HEK293 (cell line): Measurements from ENCODE around the gene RUVBL1.
A peak's percentile ranks its signal among the peaks of the same experiment; 100 is the strongest.

Source experiments
- CTCF ChIA-PET: fragments of 350-600 bp; formaldehyde crosslinking; extraction: SDS; loops from one replicate; lab custom pipeline; 2021; ENCODE audit warnings: antibody characterized with exemption; lab: Yijun Ruan, JAX
- POLR2A ChIA-PET: fragments of 300-600 bp; formaldehyde crosslinking; extraction: SDS; loops from one replicate; lab custom pipeline; 2020; ENCODE audit warnings: antibody characterized with exemption, inconsistent platforms; lab: Yijun Ruan, JAX
- H3K27ac ChIP-seq: fragments of 200-500 bp; sonication (Bioruptor generic); 2 replicates; pipeline ENCODE4 v1.5.1; 2014; ENCODE audit warnings: low read depth, low read length, control low read depth, inconsistent platforms; ENCODE audit errors: extremely low read depth
- H3K36me3 ChIP-seq, 2 experiments: fragments of 200-500 bp in 1 of 2; sonication (Bioruptor generic) in 1 of 2; 1 replicate in 1 of 2; 2 replicates in 1 of 2; pipeline ENCODE4 v1.5.1; 2014 to 2017; ENCODE audit warnings: inconsistent platforms in 2 of 2, low read length in 2 of 2; ENCODE audit not compliant: control insufficient read depth in 2 of 2, insufficient read depth in 1 of 2
- H3K4me1 ChIP-seq: fragments of 200-500 bp; sonication (Bioruptor generic); 2 replicates; pipeline ENCODE4 v1.5.1; 2014; ENCODE audit warnings: mild to moderate bottlenecking, low read length, inconsistent platforms; ENCODE audit not compliant: control insufficient read depth, insufficient read depth
- H3K4me3 ChIP-seq: 2 replicates; pipeline ENCODE4 v1.5.1; 2011; ENCODE audit warnings: low read depth, mild to moderate bottlenecking, control low read depth, low read length, moderate library complexity
- H3K9me3 ChIP-seq: fragments of 200-500 bp; sonication (Bioruptor generic); 2 replicates; pipeline ENCODE4 v1.5.1; 2014; ENCODE audit warnings: low read depth, low read length, inconsistent platforms; ENCODE audit not compliant: control insufficient read depth, insufficient read depth
- MZF1 ChIP-seq: fragments of 450-650 bp; formaldehyde crosslinking; IDR thresholded peaks from 2 replicates; pipeline ENCODE4 v1.5.1; 2017; ENCODE audit warnings: missing biosample characterization, missing genetic modification characterization, borderline replicate concordance
- ZFP69B ChIP-seq: fragments of 450-650 bp; formaldehyde crosslinking; IDR thresholded peaks from 2 replicates; pipeline ENCODE4 v1.5.1; 2016; ENCODE audit warnings: missing biosample characterization, missing genetic modification characterization
- ZNF112 ChIP-seq: fragments of 450-650 bp; formaldehyde crosslinking; IDR thresholded peaks from 2 replicates; pipeline ENCODE4 v1.5.0; 2017; ENCODE audit warnings: missing biosample characterization, missing genetic modification characterization
- ZNF121 ChIP-seq: fragments of 450-650 bp; formaldehyde crosslinking; IDR thresholded peaks from 2 replicates; pipeline ENCODE4 v1.5.1; 2016; ENCODE audit warnings: missing biosample characterization, missing genetic modification characterization
- ZNF132 ChIP-seq: fragments of 450-650 bp; formaldehyde crosslinking; IDR thresholded peaks from 2 replicates; pipeline ENCODE4 v1.5.1; 2017; ENCODE audit warnings: missing biosample characterization, missing genetic modification characterization, borderline replicate concordance
- ZNF155 ChIP-seq: fragments of 450-650 bp; formaldehyde crosslinking; IDR thresholded peaks from 2 replicates; pipeline ENCODE4 v1.5.1; 2016; ENCODE audit warnings: missing biosample characterization, missing genetic modification characterization
- ZNF174 ChIP-seq: fragments of 450-650 bp; formaldehyde crosslinking; IDR thresholded peaks from 2 replicates; pipeline ENCODE4 v1.5.0; 2017; ENCODE audit warnings: missing biosample characterization, mild to moderate bottlenecking, missing genetic modification characterization
- ZNF211 ChIP-seq: fragments of 450-650 bp; formaldehyde crosslinking; IDR thresholded peaks from 2 replicates; pipeline ENCODE4 v1.5.1; 2016; ENCODE audit warnings: low read depth, missing biosample characterization, missing genetic modification characterization
- ZNF311 ChIP-seq: fragments of 450-650 bp; formaldehyde crosslinking; IDR thresholded peaks from 2 replicates; pipeline ENCODE4 v1.5.1; 2017; ENCODE audit warnings: missing biosample characterization, missing genetic modification characterization, borderline replicate concordance
- ZNF404 ChIP-seq: fragments of 450-650 bp; formaldehyde crosslinking; IDR thresholded peaks from 2 replicates; pipeline ENCODE4 v1.5.1; 2017; ENCODE audit warnings: missing biosample characterization, missing genetic modification characterization
- ZNF529 ChIP-seq: fragments of 450-650 bp; formaldehyde crosslinking; IDR thresholded peaks from 2 replicates; pipeline ENCODE4 v1.5.1; 2017; ENCODE audit warnings: missing genetic modification characterization, missing biosample characterization; ENCODE audit not compliant: insufficient replicate concordance
- ZNF624 ChIP-seq: fragments of 450-650 bp; formaldehyde crosslinking; IDR thresholded peaks from 2 replicates; pipeline ENCODE4 v1.5.1; 2017; ENCODE audit warnings: missing biosample characterization, missing genetic modification characterization
- ZNF654 ChIP-seq: fragments of 450-650 bp; formaldehyde crosslinking; IDR thresholded peaks from 2 replicates; pipeline ENCODE4 v1.5.1; 2016; ENCODE audit warnings: low read depth, missing biosample characterization, missing genetic modification characterization
- ZNF660 ChIP-seq: fragments of 450-650 bp; IDR thresholded peaks from 2 replicates; pipeline ENCODE4 v1.5.1; 2018; ENCODE audit warnings: missing biosample characterization, mild to moderate bottlenecking, missing genetic modification characterization
- ZNF776 ChIP-seq: fragments of 450-650 bp; formaldehyde crosslinking; IDR thresholded peaks from 2 replicates; pipeline ENCODE4 v1.5.0; 2017; ENCODE audit warnings: missing biosample characterization, missing genetic modification characterization, borderline replicate concordance
- TF ChIP-seq, protein P1 (sequence below): fragments of 450-650 bp; formaldehyde crosslinking; IDR thresholded peaks from 2 replicates; pipeline ENCODE4 v1.5.1; 2016; ENCODE audit warnings: missing biosample characterization, missing genetic modification characterization
- TF ChIP-seq, protein P2 (sequence below): fragments of 450-650 bp; formaldehyde crosslinking; IDR thresholded peaks from 2 replicates; pipeline ENCODE4 v1.5.1; 2016; ENCODE audit warnings: missing biosample characterization, missing genetic modification characterization
- TF ChIP-seq, protein P3 (sequence below): fragments of 450-650 bp; formaldehyde crosslinking; IDR thresholded peaks from 2 replicates; pipeline ENCODE4 v1.5.1; 2016; ENCODE audit warnings: missing biosample characterization, missing genetic modification characterization, low read depth
- TF ChIP-seq, protein P4 (sequence below): fragments of 450-650 bp; formaldehyde crosslinking; IDR thresholded peaks from 2 replicates; pipeline ENCODE4 v1.5.1; 2016; ENCODE audit warnings: missing biosample characterization, missing genetic modification characterization

Gene RUVBL1

GRCh38 chr3:128170866-128171516, 47.4 kb upstream of the RUVBL1 start:
- TF ChIP-seq ZNF121 (tag by site-specific recombination) (no peak), ZNF654 (peak; percentile 76), ZNF660 (tag by site-specific recombination) (peak; percentile 25; the same call in 1 of the 2 replicates), ZNF311 (tag by site-specific recombination) (no peak), ZFP69B (tag by site-specific recombination) (no peak)
- TF ChIP-seq, protein P1, sequence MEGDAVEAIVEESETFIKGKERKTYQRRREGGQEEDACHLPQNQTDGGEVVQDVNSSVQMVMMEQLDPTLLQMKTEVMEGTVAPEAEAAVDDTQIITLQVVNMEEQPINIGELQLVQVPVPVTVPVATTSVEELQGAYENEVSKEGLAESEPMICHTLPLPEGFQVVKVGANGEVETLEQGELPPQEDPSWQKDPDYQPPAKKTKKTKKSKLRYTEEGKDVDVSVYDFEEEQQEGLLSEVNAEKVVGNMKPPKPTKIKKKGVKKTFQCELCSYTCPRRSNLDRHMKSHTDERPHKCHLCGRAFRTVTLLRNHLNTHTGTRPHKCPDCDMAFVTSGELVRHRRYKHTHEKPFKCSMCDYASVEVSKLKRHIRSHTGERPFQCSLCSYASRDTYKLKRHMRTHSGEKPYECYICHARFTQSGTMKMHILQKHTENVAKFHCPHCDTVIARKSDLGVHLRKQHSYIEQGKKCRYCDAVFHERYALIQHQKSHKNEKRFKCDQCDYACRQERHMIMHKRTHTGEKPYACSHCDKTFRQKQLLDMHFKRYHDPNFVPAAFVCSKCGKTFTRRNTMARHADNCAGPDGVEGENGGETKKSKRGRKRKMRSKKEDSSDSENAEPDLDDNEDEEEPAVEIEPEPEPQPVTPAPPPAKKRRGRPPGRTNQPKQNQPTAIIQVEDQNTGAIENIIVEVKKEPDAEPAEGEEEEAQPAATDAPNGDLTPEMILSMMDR (tag by site-specific recombination), result peak; percentile 77
- TF ChIP-seq, protein P2, sequence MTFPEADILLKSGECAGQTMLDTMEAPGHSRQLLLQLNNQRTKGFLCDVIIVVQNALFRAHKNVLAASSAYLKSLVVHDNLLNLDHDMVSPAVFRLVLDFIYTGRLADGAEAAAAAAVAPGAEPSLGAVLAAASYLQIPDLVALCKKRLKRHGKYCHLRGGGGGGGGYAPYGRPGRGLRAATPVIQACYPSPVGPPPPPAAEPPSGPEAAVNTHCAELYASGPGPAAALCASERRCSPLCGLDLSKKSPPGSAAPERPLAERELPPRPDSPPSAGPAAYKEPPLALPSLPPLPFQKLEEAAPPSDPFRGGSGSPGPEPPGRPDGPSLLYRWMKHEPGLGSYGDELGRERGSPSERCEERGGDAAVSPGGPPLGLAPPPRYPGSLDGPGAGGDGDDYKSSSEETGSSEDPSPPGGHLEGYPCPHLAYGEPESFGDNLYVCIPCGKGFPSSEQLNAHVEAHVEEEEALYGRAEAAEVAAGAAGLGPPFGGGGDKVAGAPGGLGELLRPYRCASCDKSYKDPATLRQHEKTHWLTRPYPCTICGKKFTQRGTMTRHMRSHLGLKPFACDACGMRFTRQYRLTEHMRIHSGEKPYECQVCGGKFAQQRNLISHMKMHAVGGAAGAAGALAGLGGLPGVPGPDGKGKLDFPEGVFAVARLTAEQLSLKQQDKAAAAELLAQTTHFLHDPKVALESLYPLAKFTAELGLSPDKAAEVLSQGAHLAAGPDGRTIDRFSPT (tag by site-specific recombination), result no peak
- no peaks in the 10 kb centered on the region for H3K36me3 ChIP-seq
- H3K9me3 ChIP-seq, result no peaks in the 10 kb centered on the region
- CTCF ChIA-PET, result interaction anchor here (0.6 to 1.2 kb wide), 5 partner anchors 24 to 331 kb away, joined by 3 to 9 read pairs (median 3); no protein-coding TSS in a partner anchor
- H3K27ac ChIP-seq, result no peak overlapping the region
- POLR2A ChIA-PET, result no interaction called here
- no peaks in the 10 kb centered on the region for H3K4me1 ChIP-seq
- no peak overlapping the region for H3K4me3 ChIP-seq

DNA sequence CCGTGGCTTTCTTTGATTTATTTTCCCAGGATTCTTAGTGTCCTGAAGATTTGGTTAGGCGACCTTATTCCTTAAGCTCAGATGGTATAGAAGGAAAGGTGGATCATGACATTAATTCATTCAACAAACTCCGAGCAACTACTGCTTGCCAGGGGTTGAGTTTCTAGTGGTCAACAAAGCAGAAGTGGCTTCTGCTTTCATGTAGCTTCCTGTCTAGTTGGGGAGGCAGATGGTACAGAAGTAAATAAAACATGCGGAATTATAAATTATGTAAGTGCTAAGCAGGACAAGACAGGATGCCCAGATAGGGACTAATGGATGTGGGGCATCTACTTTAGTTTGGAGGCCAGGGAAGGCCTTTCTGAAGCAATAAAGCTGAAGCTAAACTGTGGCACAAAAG, 45.2 kb upstream of the RUVBL1 start:
- Histone ChIP-seq H3K27ac (no peak overlapping the region), H3K36me3 (no peaks in the 10 kb centered on the region), H3K4me1 (no peaks in the 10 kb centered on the region), H3K9me3 (no peaks in the 10 kb centered on the region), H3K4me3 (no peak overlapping the region)
- TF ChIP-seq MZF1 (tag by site-specific recombination), result no peak
- TF ChIP-seq, protein P3, sequence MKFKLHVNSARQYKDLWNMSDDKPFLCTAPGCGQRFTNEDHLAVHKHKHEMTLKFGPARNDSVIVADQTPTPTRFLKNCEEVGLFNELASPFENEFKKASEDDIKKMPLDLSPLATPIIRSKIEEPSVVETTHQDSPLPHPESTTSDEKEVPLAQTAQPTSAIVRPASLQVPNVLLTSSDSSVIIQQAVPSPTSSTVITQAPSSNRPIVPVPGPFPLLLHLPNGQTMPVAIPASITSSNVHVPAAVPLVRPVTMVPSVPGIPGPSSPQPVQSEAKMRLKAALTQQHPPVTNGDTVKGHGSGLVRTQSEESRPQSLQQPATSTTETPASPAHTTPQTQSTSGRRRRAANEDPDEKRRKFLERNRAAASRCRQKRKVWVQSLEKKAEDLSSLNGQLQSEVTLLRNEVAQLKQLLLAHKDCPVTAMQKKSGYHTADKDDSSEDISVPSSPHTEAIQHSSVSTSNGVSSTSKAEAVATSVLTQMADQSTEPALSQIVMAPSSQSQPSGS (tag by site-specific recombination), result no peak
- no peak for TF ChIP-seq ZNF404 (tag by site-specific recombination)
- no peak for TF ChIP-seq ZNF776
- no peak for TF ChIP-seq ZNF112 (tag by site-specific recombination)
- TF ChIP-seq ZNF132 (tag by site-specific recombination), result no peak
- TF ChIP-seq ZNF211, result no peak
- TF ChIP-seq ZNF174, result no peak
- no peak for TF ChIP-seq ZNF624 (tag by site-specific recombination)
- TF ChIP-seq ZNF155 (tag by site-specific recombination), result no peak
- no peak for TF ChIP-seq ZNF529 (tag by site-specific recombination)
- TF ChIP-seq, protein P4, sequence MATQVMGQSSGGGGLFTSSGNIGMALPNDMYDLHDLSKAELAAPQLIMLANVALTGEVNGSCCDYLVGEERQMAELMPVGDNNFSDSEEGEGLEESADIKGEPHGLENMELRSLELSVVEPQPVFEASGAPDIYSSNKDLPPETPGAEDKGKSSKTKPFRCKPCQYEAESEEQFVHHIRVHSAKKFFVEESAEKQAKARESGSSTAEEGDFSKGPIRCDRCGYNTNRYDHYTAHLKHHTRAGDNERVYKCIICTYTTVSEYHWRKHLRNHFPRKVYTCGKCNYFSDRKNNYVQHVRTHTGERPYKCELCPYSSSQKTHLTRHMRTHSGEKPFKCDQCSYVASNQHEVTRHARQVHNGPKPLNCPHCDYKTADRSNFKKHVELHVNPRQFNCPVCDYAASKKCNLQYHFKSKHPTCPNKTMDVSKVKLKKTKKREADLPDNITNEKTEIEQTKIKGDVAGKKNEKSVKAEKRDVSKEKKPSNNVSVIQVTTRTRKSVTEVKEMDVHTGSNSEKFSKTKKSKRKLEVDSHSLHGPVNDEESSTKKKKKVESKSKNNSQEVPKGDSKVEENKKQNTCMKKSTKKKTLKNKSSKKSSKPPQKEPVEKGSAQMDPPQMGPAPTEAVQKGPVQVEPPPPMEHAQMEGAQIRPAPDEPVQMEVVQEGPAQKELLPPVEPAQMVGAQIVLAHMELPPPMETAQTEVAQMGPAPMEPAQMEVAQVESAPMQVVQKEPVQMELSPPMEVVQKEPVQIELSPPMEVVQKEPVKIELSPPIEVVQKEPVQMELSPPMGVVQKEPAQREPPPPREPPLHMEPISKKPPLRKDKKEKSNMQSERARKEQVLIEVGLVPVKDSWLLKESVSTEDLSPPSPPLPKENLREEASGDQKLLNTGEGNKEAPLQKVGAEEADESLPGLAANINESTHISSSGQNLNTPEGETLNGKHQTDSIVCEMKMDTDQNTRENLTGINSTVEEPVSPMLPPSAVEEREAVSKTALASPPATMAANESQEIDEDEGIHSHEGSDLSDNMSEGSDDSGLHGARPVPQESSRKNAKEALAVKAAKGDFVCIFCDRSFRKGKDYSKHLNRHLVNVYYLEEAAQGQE (tag by site-specific recombination), result no peak
- POLR2A ChIA-PET, result no interaction called here
- CTCF ChIA-PET, result no interaction called here
